ENCODE data around the gene SLC25A20.

The SLC25A20 gene

GRCh38 chr3:48898383-48899234 is at the start of gene SLC25A20:
SLC25A20 (minus strand) TSS chr3:48898882; CDS start chr3:48898794, 88 bp downstream.
- peak within 1 kb of the TSS; percentile 54 for H3K4me3 ChIP-seq (ENCODE audit: low read depth, low read length)
- DNase-seq (ENCODE audit: low read depth): no peak
- TF ChIP-seq, protein P1, sequence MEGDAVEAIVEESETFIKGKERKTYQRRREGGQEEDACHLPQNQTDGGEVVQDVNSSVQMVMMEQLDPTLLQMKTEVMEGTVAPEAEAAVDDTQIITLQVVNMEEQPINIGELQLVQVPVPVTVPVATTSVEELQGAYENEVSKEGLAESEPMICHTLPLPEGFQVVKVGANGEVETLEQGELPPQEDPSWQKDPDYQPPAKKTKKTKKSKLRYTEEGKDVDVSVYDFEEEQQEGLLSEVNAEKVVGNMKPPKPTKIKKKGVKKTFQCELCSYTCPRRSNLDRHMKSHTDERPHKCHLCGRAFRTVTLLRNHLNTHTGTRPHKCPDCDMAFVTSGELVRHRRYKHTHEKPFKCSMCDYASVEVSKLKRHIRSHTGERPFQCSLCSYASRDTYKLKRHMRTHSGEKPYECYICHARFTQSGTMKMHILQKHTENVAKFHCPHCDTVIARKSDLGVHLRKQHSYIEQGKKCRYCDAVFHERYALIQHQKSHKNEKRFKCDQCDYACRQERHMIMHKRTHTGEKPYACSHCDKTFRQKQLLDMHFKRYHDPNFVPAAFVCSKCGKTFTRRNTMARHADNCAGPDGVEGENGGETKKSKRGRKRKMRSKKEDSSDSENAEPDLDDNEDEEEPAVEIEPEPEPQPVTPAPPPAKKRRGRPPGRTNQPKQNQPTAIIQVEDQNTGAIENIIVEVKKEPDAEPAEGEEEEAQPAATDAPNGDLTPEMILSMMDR (IDR thresholded peaks at IDR 0.05; ENCODE audit: control insufficient read depth, extremely low read depth, insufficient read depth): no peak

DNA sequence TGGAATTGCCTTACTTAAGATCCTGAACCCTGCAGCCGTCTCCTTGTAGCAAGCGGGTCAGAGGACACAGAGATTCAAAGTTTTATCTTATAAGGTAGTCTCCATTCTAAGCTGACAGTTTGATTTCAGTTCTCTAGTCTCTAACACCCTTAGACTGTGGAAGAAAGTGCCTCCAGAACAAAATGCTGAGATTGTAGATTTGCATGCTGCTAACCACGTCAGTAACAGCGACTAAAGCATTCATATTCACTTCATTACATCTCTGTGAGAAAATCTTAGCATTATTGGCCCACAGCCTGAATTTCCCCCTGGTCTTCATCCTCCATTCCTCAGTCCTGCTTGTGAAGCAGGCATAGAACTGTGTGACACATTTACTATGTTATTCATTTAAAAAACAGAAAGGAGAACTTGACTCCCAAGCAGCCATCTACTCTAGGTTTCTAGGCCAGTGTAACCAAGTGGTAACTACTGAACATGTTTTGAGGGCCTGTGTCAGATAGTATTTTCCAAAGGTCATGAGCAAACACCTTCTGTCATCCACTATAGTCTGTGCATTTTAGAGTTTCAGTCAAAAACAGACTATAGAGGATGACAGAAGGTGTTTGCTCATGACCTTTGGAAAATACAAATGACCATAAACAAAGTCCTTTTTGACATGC is 47.3 kb upstream of the SLC25A20 start:
- TF ChIP-seq, protein P1 (IDR thresholded peaks at IDR 0.05; ENCODE audit: control insufficient read depth, extremely low read depth, insufficient read depth): no peak
- H3K4me3 ChIP-seq (ENCODE audit: low read depth, low read length): no peak overlapping the region
- DNase-seq (ENCODE audit: low read depth): no peak

DNA sequence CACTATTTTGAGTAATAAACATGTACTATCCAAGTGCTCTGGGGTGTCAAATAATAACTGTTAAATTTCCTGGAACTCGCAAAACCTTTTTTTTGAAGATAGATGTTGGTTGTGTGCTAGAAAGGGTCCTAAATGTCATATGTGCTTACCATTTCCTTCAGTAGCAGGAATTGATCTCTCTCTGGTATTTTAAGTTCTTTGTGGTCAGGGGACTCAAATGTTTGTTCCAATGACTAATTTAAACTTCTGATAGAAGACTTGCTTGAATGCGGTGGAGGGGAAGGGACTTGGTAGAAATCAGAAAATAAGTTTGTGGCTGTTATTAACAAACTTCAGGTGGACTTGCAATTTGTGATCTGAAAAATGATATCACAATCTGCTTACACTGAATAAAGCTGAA is 46.8 kb upstream of the SLC25A20 start:
- TF ChIP-seq, protein P1 (IDR thresholded peaks at IDR 0.05; ENCODE audit: control insufficient read depth, extremely low read depth, insufficient read depth): no peak
- DNase-seq (ENCODE audit: low read depth): no peak
- no peak overlapping the region for H3K4me3 ChIP-seq (ENCODE audit: low read depth, low read length)

GRCh38 chr3:48938689-48939088 is 40.0 kb upstream of the SLC25A20 start:
- H3K4me3 ChIP-seq (ENCODE audit: low read depth, low read length): no peak overlapping the region
- TF ChIP-seq, protein P1 (IDR thresholded peaks at IDR 0.05; ENCODE audit: control insufficient read depth, extremely low read depth, insufficient read depth): no peak
- no peak for DNase-seq (ENCODE audit: low read depth)

- no peak overlapping the region for H3K4me3 ChIP-seq (ENCODE audit: low read depth, low read length)
- DNase-seq (ENCODE audit: low read depth): no peak
- TF ChIP-seq, protein P1 (IDR thresholded peaks at IDR 0.05; ENCODE audit: control insufficient read depth, extremely low read depth, insufficient read depth): no peak
Measured at GRCh38 chr3:48938156-48938555, 39.5 kb upstream of the SLC25A20 start.

GRCh38 chr3:48935530-48935929 is 36.8 kb upstream of the SLC25A20 start:
- no peak overlapping the region for H3K4me3 ChIP-seq (ENCODE audit: low read depth, low read length)
- TF ChIP-seq, protein P1 (IDR thresholded peaks at IDR 0.05; ENCODE audit: control insufficient read depth, extremely low read depth, insufficient read depth): no peak
- no peak for DNase-seq (ENCODE audit: low read depth)
